GM18951 (cell line): ENCODE results near the gene KCNH2.

Experiments used
- POLR2A ChIP-seq: IDR thresholded peaks from 4 replicates; pipeline ENCODE4 v1.6.1; 2011; ENCODE audit warnings: mild to moderate bottlenecking; ENCODE audit not compliant: insufficient read length, insufficient read depth; ENCODE audit errors: extremely low read depth
- in situ Hi-C: fragments of 300-500 bp; cut with MboI; formaldehyde crosslinking; loops from one replicate; pipeline ENCODE4 v1.12.0; 2022; ENCODE audit warnings: low sequenced_read_pairs, mixed read lengths, inconsistent platforms; ENCODE audit not compliant: unreplicated experiment

Gene KCNH2

DNA sequence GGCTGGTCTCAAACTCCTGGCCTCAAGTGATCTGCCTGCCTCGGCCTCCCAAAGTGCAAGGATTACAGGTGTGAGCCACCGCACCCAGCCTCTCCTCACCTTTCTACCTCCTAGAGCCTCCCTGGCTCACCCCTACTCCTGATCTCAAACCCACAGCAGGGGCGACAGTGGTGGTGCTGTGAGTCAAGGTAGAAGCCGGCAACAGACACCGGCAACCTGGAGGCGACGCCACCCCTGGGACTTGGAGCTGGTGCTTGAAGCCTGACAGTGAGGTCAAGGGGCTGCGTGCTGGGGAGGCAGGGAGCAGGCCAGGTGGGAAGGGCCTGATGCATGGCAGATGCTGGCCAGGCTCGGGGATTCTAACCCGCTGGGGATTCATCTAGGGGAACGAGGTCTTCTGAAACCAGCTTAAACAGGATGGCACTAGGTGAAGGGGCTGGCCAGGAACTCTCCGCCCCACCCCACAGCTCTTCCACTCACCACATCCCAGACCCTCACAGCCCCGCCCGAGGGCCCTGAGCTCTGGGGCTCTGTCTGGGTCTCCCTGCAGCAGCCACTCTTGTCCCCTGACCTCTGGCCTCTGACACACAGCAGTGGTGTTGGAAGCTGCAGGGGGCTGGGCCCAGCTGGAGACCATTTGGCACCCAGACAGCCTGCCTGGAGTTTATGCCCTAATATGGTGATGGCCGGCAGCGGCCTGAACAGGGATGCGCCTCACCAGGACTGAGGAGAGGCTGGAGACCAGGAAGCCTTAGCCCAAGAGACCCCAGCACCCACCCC, 16.4 kb downstream of the KCNH2 start:
- in situ Hi-C loops = no loop called here
- no peak for TF ChIP-seq POLR2A

DNA sequence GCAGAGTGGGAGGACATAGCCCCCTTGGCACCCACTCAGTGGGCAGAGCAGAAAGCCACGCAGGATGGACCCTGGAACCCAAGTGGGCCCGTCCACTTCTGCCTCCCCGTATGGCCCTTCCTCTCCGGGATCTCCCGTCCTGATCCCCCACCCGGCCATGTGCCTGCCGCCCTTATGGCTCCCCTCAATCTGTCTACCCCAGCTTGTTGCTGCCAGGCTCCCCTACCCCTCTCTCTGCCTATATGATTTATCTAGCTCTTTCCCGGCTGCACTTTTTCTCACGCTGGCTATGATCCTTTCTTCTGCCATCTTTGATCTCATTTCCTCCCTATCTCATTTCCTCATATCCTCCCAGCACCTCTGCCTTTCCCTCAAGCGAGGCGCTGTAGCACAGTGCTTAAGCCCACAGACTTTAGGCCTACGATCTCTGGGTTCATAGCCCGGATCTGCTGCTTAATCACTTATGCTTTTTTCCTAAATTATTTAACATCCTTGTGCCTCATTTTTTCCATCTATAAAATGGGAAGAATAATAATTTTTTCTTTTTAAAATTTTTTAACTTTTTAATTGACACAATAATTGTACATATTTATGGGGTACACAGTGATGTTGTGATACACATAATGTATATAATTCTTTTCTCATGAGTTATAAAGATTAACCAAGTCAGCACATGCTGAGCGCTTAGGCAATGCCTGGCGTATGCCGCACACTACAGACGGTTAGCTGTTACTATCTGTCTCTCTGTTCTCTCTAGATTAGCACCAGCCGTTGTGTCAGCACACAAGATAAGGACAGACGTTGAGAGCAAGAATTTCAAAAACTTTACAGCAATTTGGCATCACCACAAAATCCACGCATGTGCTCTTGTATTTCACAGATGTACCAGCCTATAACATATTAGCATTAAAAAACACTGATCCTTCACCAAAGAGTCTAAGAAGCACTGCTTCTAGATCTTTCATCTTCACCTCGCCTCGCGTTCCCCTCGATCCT, 18.1 kb downstream of the KCNH2 start:
- no peak for TF ChIP-seq POLR2A
- in situ Hi-C loops = no loop called here

- in situ Hi-C loops = no loop called here
- no peak for TF ChIP-seq POLR2A
Observed at GRCh38 chr7:150959081-150959480, 19.0 kb downstream of the KCNH2 start.

DNA sequence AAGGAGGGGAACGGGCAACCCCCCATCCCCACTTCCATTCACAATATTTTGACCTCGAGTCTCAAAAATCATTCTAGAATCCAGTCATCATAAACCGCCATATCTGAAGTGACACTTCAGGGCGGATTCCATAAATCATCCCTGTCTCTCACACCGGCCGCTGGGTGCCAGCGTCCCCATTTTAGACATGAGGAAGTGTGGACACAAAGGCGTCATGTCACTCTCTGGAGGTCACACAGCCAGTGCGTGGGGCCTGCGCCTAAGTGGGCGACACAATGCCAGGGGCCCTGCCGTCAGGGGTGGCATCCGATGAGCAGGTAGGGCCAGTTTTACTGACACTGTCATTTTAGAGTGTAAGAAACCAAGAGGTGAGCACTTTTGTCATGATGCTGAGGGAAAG, 19.5 kb downstream of the KCNH2 start:
- TF ChIP-seq POLR2A = no peak
- in situ Hi-C loops = no loop called here

- in situ Hi-C loops = no loop called here
- TF ChIP-seq POLR2A = no peak
Observed at GRCh38 chr7:150958062-150958552, 20.0 kb downstream of the KCNH2 start.

- no peak for TF ChIP-seq POLR2A
- in situ Hi-C loops = no loop called here
Observed at GRCh38 chr7:150957133-150958020, 20.7 kb downstream of the KCNH2 start.

GRCh38 chr7:150956395-150957132, 21.6 kb downstream of the KCNH2 start:
- in situ Hi-C loops = no loop called here
- no peak for TF ChIP-seq POLR2A

DNA sequence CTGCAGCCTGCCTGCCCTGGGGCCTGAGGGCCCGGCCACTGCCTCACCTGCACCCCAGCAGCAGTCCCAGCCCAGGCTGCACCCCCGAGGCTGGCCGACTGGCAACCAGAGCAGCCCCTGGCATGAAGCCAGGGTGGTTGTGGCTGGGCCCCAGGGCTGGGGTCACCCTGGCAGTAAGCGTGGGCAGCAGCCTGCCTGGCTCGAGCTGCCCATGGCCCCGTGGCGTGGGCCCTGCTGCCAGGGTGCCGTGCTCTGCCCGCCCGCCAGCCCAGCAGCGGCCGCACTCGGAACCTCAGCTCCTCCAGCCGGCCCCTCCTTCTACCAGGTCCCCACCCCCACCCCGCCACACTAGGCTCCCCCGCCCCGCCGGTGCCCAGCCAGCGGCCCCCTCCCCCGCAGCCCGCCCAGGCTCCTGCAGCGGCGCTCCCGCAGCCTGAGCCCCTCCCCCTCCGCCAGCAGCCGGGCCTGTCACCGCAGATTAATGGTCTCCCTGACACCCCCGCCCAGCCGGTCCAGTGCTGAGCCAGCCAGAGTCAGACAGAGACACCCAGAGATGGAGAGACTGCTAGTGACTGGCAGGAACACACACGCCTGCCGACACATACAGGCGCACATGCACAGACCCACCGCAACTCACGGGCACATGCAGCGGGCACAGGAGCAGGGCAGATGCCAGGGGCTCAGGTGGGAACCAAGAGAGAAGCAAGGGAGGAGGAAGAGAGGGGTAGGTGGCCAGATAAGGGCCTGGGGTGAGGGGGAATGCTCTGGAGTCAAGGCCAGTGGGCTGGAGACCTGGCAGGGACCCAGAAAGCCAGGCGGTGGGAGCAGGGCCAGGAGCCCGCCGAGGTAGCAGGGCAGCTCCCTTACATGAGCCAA, 22.4 kb downstream of the KCNH2 start:
- no peak for TF ChIP-seq POLR2A
- in situ Hi-C loops = no loop called here

- in situ Hi-C loops = no loop called here
- TF ChIP-seq POLR2A = no peak
Observed at GRCh38 chr7:150954986-150955518, 23.1 kb downstream of the KCNH2 start.

DNA sequence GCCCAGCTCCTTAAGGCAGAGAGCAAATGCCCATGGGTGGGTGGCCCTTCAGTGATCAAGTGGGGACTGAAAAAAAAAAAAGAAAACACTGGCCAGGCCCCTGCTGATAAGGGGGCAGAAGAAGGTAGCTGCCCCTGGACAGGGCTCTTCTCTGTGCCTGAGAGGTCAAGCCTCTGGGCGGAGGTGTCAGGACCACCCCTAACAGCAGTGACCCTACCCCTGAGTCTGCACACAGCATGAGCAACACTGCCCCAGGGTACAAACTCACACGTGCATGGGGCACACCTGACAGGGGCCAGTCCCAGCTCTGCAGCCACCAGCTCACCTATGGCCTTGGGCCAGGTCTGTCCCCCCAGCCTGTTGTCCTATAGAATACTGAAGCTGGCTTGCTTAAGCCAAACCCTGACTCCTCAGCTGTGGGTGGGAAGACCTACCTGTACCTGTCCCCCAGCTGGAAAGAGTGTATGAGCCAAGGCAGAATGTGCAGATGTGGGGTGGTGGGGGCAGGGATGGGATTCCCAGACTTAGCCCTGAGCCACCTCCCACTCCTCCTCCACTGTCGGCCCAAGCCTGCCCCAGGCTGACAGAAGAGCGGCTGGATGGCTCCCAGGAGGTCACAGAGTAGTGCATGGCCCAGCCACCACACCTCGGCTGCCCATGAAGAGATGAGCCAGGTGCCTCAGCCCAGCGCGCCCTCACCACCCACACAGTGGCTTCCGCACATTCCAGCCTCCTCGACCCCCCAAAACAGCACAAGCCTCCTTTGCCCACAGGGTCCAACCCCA, 23.7 kb downstream of the KCNH2 start:
- in situ Hi-C loops = no loop called here

More for the DNA sequence above, 23.7 kb downstream of the KCNH2 start:
- no peak for TF ChIP-seq POLR2A
